GM12872 (cell line): ENCODE measurements around the gene JDP2.

ENCODE experiments used
- CTCF ChIP-seq: IDR thresholded peaks from 3 replicates; pipeline ENCODE4 v1.5.1; 2011; ENCODE audit warnings: low read depth, mild to moderate bottlenecking, low read length, moderate library complexity; ENCODE audit not compliant: insufficient read depth

Gene JDP2

GRCh38 chr14:75413013-75413412 lies 14.8 kb upstream of the JDP2 start:
- TF ChIP-seq CTCF, result no peak

GRCh38 chr14:75417674-75418073 lies 10.1 kb upstream of the JDP2 start:
- no peak for TF ChIP-seq CTCF

- no peak for TF ChIP-seq CTCF
These were observed 8.7 kb upstream of the JDP2 start for GRCh38 chr14:75418850-75419768.

- TF ChIP-seq CTCF, result no peak
These were observed 5.7 kb upstream of the JDP2 start for GRCh38 chr14:75422169-75422568.

- no peak for TF ChIP-seq CTCF
These were observed 3.3 kb upstream of the JDP2 start for GRCh38 chr14:75424496-75424895.

- no peak for TF ChIP-seq CTCF
These were observed 2.4 kb upstream of the JDP2 start for GRCh38 chr14:75425446-75425845.

- TF ChIP-seq CTCF, result no peak
These were observed 1.3 kb upstream of the JDP2 start for GRCh38 chr14:75426332-75427125.
